ENCODE data around the gene TREX2.

Gene TREX2

GRCh38 chrX:153475271-153475670 lies 29.4 kb upstream of the TREX2 start:
- no peak for DNase-seq

- peak; percentile 14 to 61 (median 56) for DNase-seq
Observed at GRCh38 chrX:153474718-153475117, 28.9 kb upstream of the TREX2 start.

- no peak for DNase-seq
Observed at GRCh38 chrX:153474266-153474665, 28.4 kb upstream of the TREX2 start.

GRCh38 chrX:153473126-153473525 lies 27.3 kb upstream of the TREX2 start:
- no peak for DNase-seq

GRCh38 chrX:153471663-153472280 lies 25.9 kb upstream of the TREX2 start:
- DNase-seq: no peak

- peak; percentile 88 to 95 (median 90) for DNase-seq
Observed at GRCh38 chrX:153470411-153471363, 24.8 kb upstream of the TREX2 start, which contains the start of gene HAUS7. HAUS7 (minus strand) TSS chrX:153470576; CDS start chrX:153470557, 19 bp downstream.

GRCh38 chrX:153469811-153470410 lies 24.1 kb upstream of the TREX2 start:
- peak; percentile 42 to 79 (median 75) for DNase-seq

GRCh38 chrX:153468008-153468580 lies 22.2 kb upstream of the TREX2 start:
- DNase-seq: no peak

GRCh38 chrX:153465691-153466380 lies 20.0 kb upstream of the TREX2 start:
- no peak for DNase-seq

- no peak for DNase-seq
Observed at GRCh38 chrX:153464116-153464515, 18.3 kb upstream of the TREX2 start.

- DNase-seq: no peak
Observed at GRCh38 chrX:153463556-153463955, 17.7 kb upstream of the TREX2 start.

- no peak for DNase-seq
Observed at GRCh38 chrX:153463031-153463430, 17.2 kb upstream of the TREX2 start.

GRCh38 chrX:153462291-153462690 lies 16.4 kb upstream of the TREX2 start:
- no peak for DNase-seq

- DNase-seq: peak; percentile 17 to 46 (median 41)
Observed at GRCh38 chrX:153460826-153461225, 15.0 kb upstream of the TREX2 start.

- DNase-seq: no peak
Observed at GRCh38 chrX:153459986-153460385, 14.1 kb upstream of the TREX2 start.

- no peak for DNase-seq
Observed at GRCh38 chrX:153458476-153458875, 12.6 kb upstream of the TREX2 start.

GRCh38 chrX:153457827-153458466 lies 12.1 kb upstream of the TREX2 start:
- DNase-seq: no peak

- DNase-seq: no peak
Observed at GRCh38 chrX:153457136-153457825, 11.4 kb upstream of the TREX2 start.

GRCh38 chrX:153456704-153457103 lies 10.8 kb upstream of the TREX2 start:
- no peak for DNase-seq

GRCh38 chrX:153456161-153456560 lies 10.3 kb upstream of the TREX2 start:
- no peak for DNase-seq

GRCh38 chrX:153455571-153455970 lies 9.7 kb upstream of the TREX2 start:
- no peak for DNase-seq

All from NCI-H1417 (cell line).